Vagina (tissue), 2 donors: ENCODE measurements around the gene C1QTNF12.

Source experiments
- CTCF ChIP-seq, 3 experiments: fragments of 450-650 bp in 2 of 3; fragments of 200-600 bp in 1 of 3; sonication (generic) in 1 of 3; IDR thresholded peaks; one replicate each; pipeline ENCODE4 v1.5.1; 2017 to 2019; ENCODE audit warnings: antibody characterized with exemption in 3 of 3, mild to moderate bottlenecking in 2 of 3, moderate library complexity in 2 of 3
- POLR2A ChIP-seq, 2 donors: fragments of 450-650 bp; IDR thresholded peaks; one replicate each; pipeline ENCODE4 v1.6.1; 2017; ENCODE audit warnings: antibody characterized with exemption in 2 of 2, mild to moderate bottlenecking in 2 of 2, moderate library complexity in 2 of 2
- POLR2AphosphoS5 ChIP-seq, 2 donors: sonication (generic); formaldehyde crosslinking; IDR thresholded peaks; one replicate each; pipeline ENCODE4 v1.9.0; 2017; ENCODE audit warnings: antibody characterized with exemption in 2 of 2, mild to moderate bottlenecking in 2 of 2, low read depth in 1 of 2; ENCODE audit not compliant: insufficient read depth in 1 of 2

DNA sequence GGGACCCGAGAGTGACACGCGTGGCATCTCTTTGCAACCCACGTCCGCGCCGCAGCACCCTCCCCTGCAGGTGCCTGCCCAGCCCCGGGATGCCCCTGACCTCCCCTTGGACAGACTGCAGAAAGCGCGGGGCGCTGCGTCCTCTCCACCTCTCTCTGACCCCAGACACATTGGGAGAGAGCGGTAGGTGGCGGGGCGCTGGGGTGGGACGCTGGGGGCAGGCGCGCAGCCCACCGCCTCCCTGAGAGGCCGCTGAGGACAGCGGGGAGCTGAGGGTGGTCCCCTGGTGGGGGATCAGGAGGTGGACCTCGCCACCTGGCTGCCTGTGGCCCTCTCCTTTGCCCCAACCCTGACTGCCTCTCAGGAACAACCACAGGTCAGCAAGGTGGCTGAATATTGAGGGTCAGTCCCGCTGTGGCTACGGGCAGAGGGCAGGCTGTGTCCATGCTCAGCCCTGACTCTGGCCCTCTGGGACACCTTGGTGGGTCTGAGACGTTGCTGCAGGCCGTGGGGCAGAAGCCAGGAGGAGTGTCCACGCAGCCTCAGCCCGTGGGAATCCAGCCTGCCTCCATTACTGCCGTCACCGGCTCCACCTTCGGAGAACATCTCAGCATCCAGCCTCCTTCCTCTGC lies 27.9 kb upstream of the C1QTNF12 start:
- TF ChIP-seq POLR2AphosphoS5 (IDR thresholded peaks at IDR 0.05; ENCODE audit: insufficient read depth in 1 of 2, low read depth in 1 of 2) (no peak), CTCF (IDR thresholded peaks at IDR 0.05) (no peak), POLR2A (IDR thresholded peaks at IDR 0.05) (no peak)
